ENCODE measurements around the gene SLC16A7. TPM values are rescaled to one million over a fixed set of nuclear protein-coding genes. Genes with fewer than 3 reads are reported as not detected.

Gene SLC16A7
- total RNA-seq, 3 donors from 2014 or later (not counting 1 experiment from before 2014, with no cell fraction given) = 42.4 to 46.9 (median 43.2) TPM

DNA sequence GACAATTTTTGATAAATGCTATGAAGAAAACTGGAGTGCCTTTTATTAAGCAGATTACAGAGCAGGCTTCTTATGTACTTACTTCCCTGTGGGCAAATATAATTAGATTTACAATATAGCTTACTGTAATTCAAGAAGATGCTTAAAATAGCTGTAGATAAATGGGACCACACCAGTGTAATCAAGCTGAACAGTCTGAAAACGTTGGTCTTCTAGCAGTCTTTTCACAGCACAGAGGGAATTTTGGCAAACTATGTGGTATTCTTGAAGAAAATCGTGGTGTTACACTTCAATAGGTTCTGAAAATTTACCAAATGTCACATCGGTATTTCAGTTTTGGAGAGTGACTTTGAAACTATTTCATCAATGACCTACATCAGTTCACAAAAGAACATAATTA lies 47.7 kb downstream of the SLC16A7 start:
- no peaks in the 10 kb centered on the region for H3K27me3 Mint-ChIP-seq (ENCODE audit: low read depth in 2 of 2)
- no peaks in the 10 kb centered on the region for H3K27me3 ChIP-seq (ENCODE audit: control insufficient read depth, insufficient read depth, low read length)
- no peak for DNase-seq
- peaks cover 27 to 32% of the 10 kb centered on the region in 2 donors for H3K4me1 Mint-ChIP-seq
- peaks cover 9% of the 10 kb centered on the region for H3K36me3 ChIP-seq (ENCODE audit: control insufficient read depth, insufficient read depth, low read length)
- H3K9me3 ChIP-seq (ENCODE audit: control insufficient read depth, insufficient read depth, low read length) = no peaks in the 10 kb centered on the region
- intact Hi-C loops (cut with micrococcal nuclease) = no loop called here
- peaks cover 2 to 3% of the 10 kb centered on the region in 2 donors for H3K9me3 Mint-ChIP-seq
- peaks cover 7% of the 10 kb centered on the region for H3K36me3 Mint-ChIP-seq
- no peak overlapping the region for H3K27ac Mint-ChIP-seq
- no peak overlapping the region for H3K27ac ChIP-seq (ENCODE audit: low read length)
- no peak overlapping the region for H3K4me3 ChIP-seq (ENCODE audit: low read length)
- 66% methylated on average over 3 of the region's 3 CpGs for WGBS (ENCODE audit: insufficient coverage)
- H3K4me1 ChIP-seq (ENCODE audit: control insufficient read depth, insufficient read depth, low read length) = no peaks in the 10 kb centered on the region
- H3K4me3 Mint-ChIP-seq = no peak overlapping the region
- ATAC-seq = no peak
- TF ChIP-seq, protein P1, sequence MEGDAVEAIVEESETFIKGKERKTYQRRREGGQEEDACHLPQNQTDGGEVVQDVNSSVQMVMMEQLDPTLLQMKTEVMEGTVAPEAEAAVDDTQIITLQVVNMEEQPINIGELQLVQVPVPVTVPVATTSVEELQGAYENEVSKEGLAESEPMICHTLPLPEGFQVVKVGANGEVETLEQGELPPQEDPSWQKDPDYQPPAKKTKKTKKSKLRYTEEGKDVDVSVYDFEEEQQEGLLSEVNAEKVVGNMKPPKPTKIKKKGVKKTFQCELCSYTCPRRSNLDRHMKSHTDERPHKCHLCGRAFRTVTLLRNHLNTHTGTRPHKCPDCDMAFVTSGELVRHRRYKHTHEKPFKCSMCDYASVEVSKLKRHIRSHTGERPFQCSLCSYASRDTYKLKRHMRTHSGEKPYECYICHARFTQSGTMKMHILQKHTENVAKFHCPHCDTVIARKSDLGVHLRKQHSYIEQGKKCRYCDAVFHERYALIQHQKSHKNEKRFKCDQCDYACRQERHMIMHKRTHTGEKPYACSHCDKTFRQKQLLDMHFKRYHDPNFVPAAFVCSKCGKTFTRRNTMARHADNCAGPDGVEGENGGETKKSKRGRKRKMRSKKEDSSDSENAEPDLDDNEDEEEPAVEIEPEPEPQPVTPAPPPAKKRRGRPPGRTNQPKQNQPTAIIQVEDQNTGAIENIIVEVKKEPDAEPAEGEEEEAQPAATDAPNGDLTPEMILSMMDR (IDR thresholded peaks at IDR 0.05) = no peak

DNA sequence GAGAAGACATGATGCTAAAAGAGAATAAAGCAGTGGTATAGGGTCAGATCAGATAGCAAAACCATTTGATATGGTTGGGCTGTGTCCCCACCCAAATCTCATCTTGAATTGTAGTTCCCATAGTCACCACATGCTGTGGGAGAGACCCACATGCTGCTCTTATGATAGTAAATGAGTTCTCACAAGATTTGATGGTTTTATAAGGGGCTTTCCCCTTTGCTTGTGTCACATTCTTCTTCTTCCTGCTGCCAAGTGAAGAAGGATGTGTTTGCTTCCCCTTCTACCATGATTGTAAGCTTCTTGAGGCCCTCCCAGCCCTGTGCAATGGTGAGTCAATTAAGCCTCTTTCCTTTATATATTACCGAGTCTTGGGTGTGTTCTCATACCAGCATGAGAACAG lies 49.4 kb downstream of the SLC16A7 start:
- intact Hi-C loops (cut with micrococcal nuclease) = no loop called here
- peaks cover 9% of the 10 kb centered on the region for H3K36me3 ChIP-seq (ENCODE audit: control insufficient read depth, insufficient read depth, low read length)
- Mint-ChIP-seq H3K4me1 (peaks cover 25 to 37% of the 10 kb centered on the region in 2 donors), H3K27me3 (ENCODE audit: low read depth in 2 of 2) (no peaks in the 10 kb centered on the region), H3K36me3 (peaks cover 7% of the 10 kb centered on the region), H3K9me3 (peaks cover 2 to 3% of the 10 kb centered on the region in 2 donors), H3K4me3 (no peak overlapping the region), H3K27ac (no peak overlapping the region)
- no peak overlapping the region for H3K27ac ChIP-seq (ENCODE audit: low read length)
- no peaks in the 10 kb centered on the region for H3K9me3 ChIP-seq (ENCODE audit: control insufficient read depth, insufficient read depth, low read length)
- DNase-seq (no peak), ATAC-seq (peak in 2 of 3 donors; percentile 38 to 73)
- H3K27me3 ChIP-seq (ENCODE audit: control insufficient read depth, insufficient read depth, low read length) = no peaks in the 10 kb centered on the region
- no CpG with 5 or more reads among the region's 1 CpG for WGBS (ENCODE audit: insufficient coverage)
- H3K4me1 ChIP-seq (ENCODE audit: control insufficient read depth, insufficient read depth, low read length) = no peaks in the 10 kb centered on the region
- H3K4me3 ChIP-seq (ENCODE audit: low read length) = no peak overlapping the region
- TF ChIP-seq, protein P1 (IDR thresholded peaks at IDR 0.05) = no peak

DNA sequence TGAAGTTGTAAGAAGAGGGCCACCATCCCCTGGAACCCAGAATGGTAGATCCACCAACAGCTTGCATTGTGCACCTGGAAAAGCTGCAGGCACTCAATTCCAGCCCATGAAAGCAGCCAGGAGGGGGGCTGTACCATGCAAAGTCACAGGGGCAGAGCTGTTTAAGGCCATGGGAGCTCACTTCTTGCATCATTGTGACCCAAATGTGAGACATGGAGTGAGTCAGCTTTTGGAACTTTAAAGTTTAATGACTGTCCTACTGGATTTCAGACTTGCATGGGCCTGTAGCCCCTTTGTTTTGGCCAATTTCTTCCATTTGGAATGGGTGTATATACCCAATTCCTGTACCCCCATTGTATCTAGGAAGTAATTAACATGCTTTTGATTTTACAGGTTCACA lies 50.8 kb downstream of the SLC16A7 start:
- Histone ChIP-seq H3K27me3 (ENCODE audit: control insufficient read depth, insufficient read depth, low read length) (no peaks in the 10 kb centered on the region), H3K4me1 (ENCODE audit: control insufficient read depth, insufficient read depth, low read length) (peaks cover 2% of the 10 kb centered on the region), H3K36me3 (ENCODE audit: control insufficient read depth, insufficient read depth, low read length) (peaks cover 9% of the 10 kb centered on the region), H3K27ac (ENCODE audit: low read length) (no peak overlapping the region), H3K4me3 (ENCODE audit: low read length) (no peak overlapping the region), H3K9me3 (ENCODE audit: control insufficient read depth, insufficient read depth, low read length) (no peaks in the 10 kb centered on the region)
- TF ChIP-seq, protein P1 (IDR thresholded peaks at IDR 0.05) = no peak
- Mint-ChIP-seq H3K27ac (no peak overlapping the region), H3K4me3 (no peak overlapping the region), H3K36me3 (peaks cover 7% of the 10 kb centered on the region), H3K9me3 (peaks cover 2 to 3% of the 10 kb centered on the region in 2 donors), H3K4me1 (peaks cover 38 to 51% of the 10 kb centered on the region in 2 donors), H3K27me3 (ENCODE audit: low read depth in 2 of 2) (no peaks in the 10 kb centered on the region)
- DNase-seq (no peak), ATAC-seq (no peak)
- intact Hi-C loops (cut with micrococcal nuclease) = no loop called here

DNA sequence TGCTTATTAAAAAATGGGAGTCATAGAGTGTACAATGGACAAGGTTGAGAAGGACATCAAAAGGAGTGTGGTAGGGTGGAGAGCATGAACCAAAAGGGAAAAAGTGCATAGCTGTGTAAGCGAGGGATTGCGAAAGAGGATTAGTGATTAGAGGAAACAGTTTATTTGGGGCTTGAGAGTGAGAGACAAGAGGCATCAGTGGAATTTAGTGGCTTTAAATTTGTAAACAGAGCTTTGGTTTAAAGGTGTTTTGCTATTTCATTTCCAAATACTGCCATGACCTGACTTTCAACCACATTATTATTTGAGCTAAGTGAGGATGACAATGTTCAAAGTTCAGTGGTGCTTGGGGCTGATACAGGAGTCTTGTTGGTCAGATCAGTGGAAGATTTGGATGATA lies 53.4 kb downstream of the SLC16A7 start:
- TF ChIP-seq, protein P1 (IDR thresholded peaks at IDR 0.05) = no peak
- H3K9me3 ChIP-seq (ENCODE audit: control insufficient read depth, insufficient read depth, low read length) = no peaks in the 10 kb centered on the region
- H3K27ac Mint-ChIP-seq = peak overlapping the region; percentile 2 to 33

More for the DNA sequence above, 53.4 kb downstream of the SLC16A7 start:
- H3K4me3 ChIP-seq (ENCODE audit: low read length) = no peak overlapping the region
- Mint-ChIP-seq H3K4me1 (peaks cover 32 to 47% of the 10 kb centered on the region in 2 donors), H3K36me3 (peaks cover 7% of the 10 kb centered on the region), H3K27me3 (ENCODE audit: low read depth in 2 of 2) (no peaks in the 10 kb centered on the region), H3K4me3 (no peak overlapping the region), H3K9me3 (peaks cover 2 to 3% of the 10 kb centered on the region in 2 donors)
- DNase-seq (no peak), ATAC-seq (no peak)
- H3K27me3 ChIP-seq (ENCODE audit: control insufficient read depth, insufficient read depth, low read length) = no peaks in the 10 kb centered on the region
- no peak overlapping the region for H3K27ac ChIP-seq (ENCODE audit: low read length)
- 90% methylated on average over 2 of the region's 2 CpGs for WGBS (ENCODE audit: insufficient coverage)
- intact Hi-C loops (cut with micrococcal nuclease) = no loop called here
- peaks cover 2% of the 10 kb centered on the region for H3K4me1 ChIP-seq (ENCODE audit: control insufficient read depth, insufficient read depth, low read length)
- peaks cover 4% of the 10 kb centered on the region for H3K36me3 ChIP-seq (ENCODE audit: control insufficient read depth, insufficient read depth, low read length)

All from natural killer cell (primary cell).